Mesothelial cell of epicardium (in vitro differentiated cells): ENCODE data around the gene ANKRD27. TPM values are rescaled to one million over a fixed set of nuclear protein-coding genes. Genes with fewer than 3 reads are reported as not detected.
A peak's percentile ranks its signal among the peaks of the same experiment; 100 is the strongest.

Experiments
- DNase-seq, 2 experiments: peaks; one replicate each; pipeline ENCODE4 v3.0.0; 2021; ENCODE audit warnings: low spot score in 2 of 2; ENCODE audit not compliant: unreplicated experiment in 2 of 2
- H3K27ac Mint-ChIP-seq: 2 replicates; pipeline ENCODE4 v1.8.0; 2021; ENCODE audit warnings: mixed read lengths
- H3K27me3 Mint-ChIP-seq: 2 replicates; pipeline ENCODE4 v1.8.0; 2021; ENCODE audit warnings: low read depth, mixed read lengths
- H3K36me3 Mint-ChIP-seq: 2 replicates; pipeline ENCODE4 v1.8.0; 2021; ENCODE audit warnings: mixed read lengths
- H3K4me1 Mint-ChIP-seq: 2 replicates; pipeline ENCODE4 v1.8.0; 2021; ENCODE audit warnings: mixed read lengths
- H3K4me3 Mint-ChIP-seq: 2 replicates; pipeline ENCODE4 v1.8.0; 2021; ENCODE audit warnings: mild to moderate bottlenecking, moderate library complexity, mixed read lengths
- H3K9me3 Mint-ChIP-seq: 2 replicates; pipeline ENCODE4 v1.8.0; 2021; ENCODE audit warnings: mixed read lengths
- CTCF ChIP-seq: fragments of 200-600 bp; sonication (generic); IDR thresholded peaks from one replicate; pipeline ENCODE4 v1.5.0; 2021; ENCODE audit warnings: antibody characterized with exemption; ENCODE audit not compliant: unreplicated experiment
- total RNA-seq: library from RNA; stranded (reverse); gene quantifications from 3 replicates; pipeline ENCODE4 v1.2.1, GENCODE V29; 2021

The ANKRD27 gene
- total RNA-seq, 1 donor from 2014 or later: 31.8 TPM

- no peak overlapping the region for H3K27ac Mint-ChIP-seq
- peak overlapping the region; percentile 24 for H3K4me3 Mint-ChIP-seq
- no peaks in the 10 kb centered on the region for H3K9me3 Mint-ChIP-seq
- H3K27me3 Mint-ChIP-seq: peaks cover 31% of the 10 kb centered on the region
- H3K4me1 Mint-ChIP-seq: peaks cover 20% of the 10 kb centered on the region
- TF ChIP-seq CTCF: no peak
- no peaks in the 10 kb centered on the region for H3K36me3 Mint-ChIP-seq
- DNase-seq: no peak
Measured at GRCh38 chr19:32676895-32677359, 1.9 kb upstream of the ANKRD27 start.

DNA sequence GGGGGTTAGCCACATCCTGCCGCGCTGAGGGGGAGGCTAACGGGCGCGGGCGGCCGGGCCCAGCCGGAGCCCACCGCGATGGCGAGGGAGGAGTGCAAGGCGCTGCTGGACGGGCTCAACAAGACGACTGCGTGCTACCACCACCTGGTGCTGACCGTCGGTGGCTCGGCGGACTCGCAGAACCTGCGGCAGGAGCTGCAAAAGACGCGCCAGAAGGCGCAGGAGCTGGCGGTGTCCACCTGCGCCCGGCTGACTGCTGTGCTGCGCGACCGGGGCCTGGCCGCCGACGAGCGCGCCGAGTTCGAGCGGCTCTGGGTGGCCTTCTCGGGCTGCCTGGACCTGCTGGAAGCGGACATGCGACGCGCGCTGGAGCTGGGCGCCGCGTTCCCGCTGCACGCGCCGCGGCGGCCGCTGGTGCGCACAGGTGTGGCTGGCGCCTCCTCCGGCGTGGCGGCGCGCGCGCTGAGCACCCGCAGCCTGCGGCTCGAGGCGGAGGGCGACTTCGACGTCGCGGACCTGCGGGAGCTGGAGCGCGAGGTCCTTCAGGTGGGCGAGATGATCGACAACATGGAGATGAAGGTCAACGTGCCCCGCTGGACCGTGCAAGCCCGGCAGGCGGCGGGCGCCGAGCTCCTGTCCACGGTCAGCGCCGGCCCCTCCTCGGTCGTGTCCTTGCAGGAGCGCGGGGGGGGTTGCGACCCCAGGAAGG is 1.4 kb upstream of the ANKRD27 start:
- Mint-ChIP-seq H3K4me3 (peak overlapping the region; percentile 79), H3K27ac (no peak overlapping the region), H3K9me3 (no peaks in the 10 kb centered on the region), H3K4me1 (peaks cover 20% of the 10 kb centered on the region), H3K27me3 (peaks cover 31% of the 10 kb centered on the region), H3K36me3 (no peaks in the 10 kb centered on the region)
- DNase-seq: peak in 1 of 2 experiments; percentile 44
- TF ChIP-seq CTCF: no peak

- Mint-ChIP-seq H3K36me3 (no peaks in the 10 kb centered on the region), H3K4me3 (peak within 1 kb of the TSS; percentile 79), H3K4me1 (peaks cover 20% of the 10 kb centered on the region), H3K27me3 (peaks cover 29% of the 10 kb centered on the region), H3K27ac (peak within 1 kb of the TSS; percentile 39), H3K9me3 (no peaks in the 10 kb centered on the region)
- TF ChIP-seq CTCF: no peak
- peak in 1 of 2 experiments; percentile 54 for DNase-seq
Measured at GRCh38 chr19:32675720-32676185, 773 bp upstream of the ANKRD27 start, which contains the start of gene RGS9BP. Gene RGS9BP (plus strand): TSS chr19:32675848. CDS start chr19:32676264, 416 bp downstream.

GRCh38 chr19:32674153-32674930 is 638 bp downstream of the ANKRD27 start:
- no peak for DNase-seq
- Mint-ChIP-seq H3K27ac (peak overlapping the region; percentile 82), H3K36me3 (no peaks in the 10 kb centered on the region), H3K9me3 (no peaks in the 10 kb centered on the region), H3K4me1 (peaks cover 21% of the 10 kb centered on the region), H3K27me3 (peaks cover 29% of the 10 kb centered on the region), H3K4me3 (peak overlapping the region; percentile 90)
- no peak for TF ChIP-seq CTCF

DNA sequence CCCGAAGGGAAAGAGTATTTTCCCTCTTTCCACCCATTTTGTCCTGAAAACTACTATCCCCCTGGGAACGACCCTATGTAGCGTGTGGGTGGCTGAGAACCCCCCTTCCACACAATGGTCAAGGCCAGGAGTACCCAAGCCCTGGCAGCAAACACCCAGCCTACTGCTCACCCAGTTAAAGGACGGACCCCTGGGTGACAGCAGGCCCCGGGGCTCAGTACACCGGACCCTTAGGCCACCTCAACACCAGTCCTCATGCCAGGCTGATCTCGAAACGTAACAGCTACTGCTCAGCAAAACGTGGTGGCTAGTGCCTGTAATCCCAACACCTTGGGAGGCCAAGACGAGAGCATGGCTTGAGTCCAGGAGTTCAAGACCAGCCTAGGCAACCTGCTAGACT is 1.4 kb downstream of the ANKRD27 start:
- Mint-ChIP-seq H3K4me3 (peak overlapping the region; percentile 90), H3K9me3 (no peaks in the 10 kb centered on the region), H3K27ac (no peak overlapping the region), H3K36me3 (no peaks in the 10 kb centered on the region), H3K27me3 (peaks cover 29% of the 10 kb centered on the region), H3K4me1 (peaks cover 22% of the 10 kb centered on the region)
- DNase-seq: no peak
- no peak for TF ChIP-seq CTCF
